Amniotic epithelial cell (primary cell): ENCODE results near the gene LCLAT1.
A peak's percentile ranks its signal among the peaks of the same experiment; 100 is the strongest.

Experiments used
- DNase-seq: peaks from one replicate; pipeline ENCODE4 v3.0.0-alpha.2; 2010; ENCODE audit warnings: low read depth

LCLAT1 gene

DNA sequence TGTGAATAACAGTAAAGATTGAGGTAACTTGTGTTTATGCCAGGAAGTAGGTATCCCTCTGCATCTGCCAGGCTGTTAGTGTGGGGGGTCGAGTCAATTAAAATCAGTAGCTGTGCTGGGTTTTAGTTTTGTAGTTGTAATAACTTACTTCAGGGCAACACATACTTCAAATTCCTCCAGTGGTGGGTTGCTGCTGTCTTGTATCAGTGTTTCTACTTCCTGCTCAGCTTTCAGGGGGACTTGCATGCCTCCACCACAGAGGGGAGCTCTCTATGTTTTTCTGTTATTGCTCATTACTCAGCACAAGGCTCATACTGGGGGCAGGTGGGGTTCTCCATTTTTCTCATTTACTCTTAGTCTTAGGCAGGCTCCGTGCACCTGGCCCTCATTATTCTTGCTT lies 223.4 kb downstream of the LCLAT1 start:
- DNase-seq, result peak; percentile 25

DNA sequence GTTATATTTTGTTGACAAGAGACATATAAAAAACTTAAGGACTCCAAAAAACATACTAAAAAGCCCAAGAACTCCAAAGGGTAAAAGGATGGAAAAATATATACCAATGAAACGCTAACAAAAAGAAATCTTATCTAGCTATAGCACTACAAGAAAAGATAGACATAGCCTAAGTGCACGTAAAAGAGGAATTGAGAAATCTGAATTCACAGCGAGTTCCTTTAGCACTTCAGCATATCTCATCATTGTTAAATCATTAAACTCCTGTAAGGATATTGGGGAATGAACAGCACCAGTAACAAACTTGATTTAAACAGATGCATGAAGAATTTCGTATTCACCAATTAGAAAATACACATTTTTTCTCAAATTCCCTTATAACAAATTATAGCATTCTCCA lies 226.1 kb downstream of the LCLAT1 start:
- DNase-seq, result no peak

DNA sequence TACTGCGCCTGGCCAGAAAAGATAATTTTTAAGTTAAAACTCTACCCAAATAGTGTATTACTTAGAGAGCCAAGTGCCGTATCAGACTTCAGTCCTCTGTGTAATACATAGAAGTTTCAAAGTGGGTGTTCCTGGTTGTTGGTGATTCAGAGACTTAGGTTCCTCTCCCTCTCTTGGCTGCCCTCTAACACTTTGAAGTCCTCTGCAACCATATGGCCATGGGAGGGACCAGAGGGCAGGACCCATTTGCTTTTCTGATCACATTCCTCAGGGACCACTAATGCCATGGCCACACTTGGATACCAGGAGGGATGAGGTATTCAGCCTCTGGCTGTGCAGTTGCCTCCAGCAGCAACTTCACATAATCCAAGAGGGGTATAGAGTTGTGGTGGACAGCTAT lies 228.7 kb downstream of the LCLAT1 start:
- no peak for DNase-seq

DNA sequence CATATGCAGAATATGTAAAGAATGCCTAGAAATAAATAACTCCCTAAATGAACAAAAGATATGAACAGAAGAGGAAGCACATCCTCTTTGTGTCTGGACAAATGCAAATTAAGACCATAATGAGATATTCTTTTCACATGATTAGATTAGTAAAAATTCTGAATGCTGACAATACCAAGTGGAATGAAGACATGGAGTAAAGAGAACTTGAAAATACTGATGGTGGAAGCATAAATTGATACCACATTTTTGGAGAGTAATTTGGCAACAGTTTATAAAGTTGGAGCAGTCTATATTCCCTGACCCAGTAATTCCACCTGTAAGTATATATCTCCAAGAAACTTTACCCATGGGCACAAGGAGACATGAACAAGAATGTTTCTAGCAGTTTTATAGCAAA lies 230.2 kb downstream of the LCLAT1 start:
- no peak for DNase-seq

DNA sequence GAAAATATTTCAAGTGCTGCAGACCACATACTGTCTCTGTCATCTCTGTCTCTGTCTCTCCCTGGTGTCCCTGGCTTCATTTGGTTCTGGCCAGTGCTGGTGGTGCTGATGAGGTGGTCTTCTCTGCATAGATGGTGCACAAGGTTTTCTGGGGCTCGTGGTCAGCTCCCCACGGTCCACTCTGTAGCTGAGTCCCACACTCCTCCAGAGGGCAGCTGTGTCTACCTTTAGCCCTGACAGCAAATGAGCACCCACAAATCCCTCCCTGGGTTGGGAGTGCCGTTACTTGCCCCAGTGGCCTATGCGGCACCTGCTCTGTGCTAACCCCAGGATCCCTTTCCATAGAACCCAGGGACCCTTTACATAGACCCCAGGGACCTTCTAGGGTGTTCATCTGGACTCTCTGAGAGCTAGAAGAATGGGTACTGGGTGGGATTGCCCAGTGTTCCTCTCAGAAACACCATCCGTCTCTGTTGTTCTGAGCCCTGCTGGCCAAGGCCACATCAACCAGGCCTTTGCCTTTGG lies 230.9 kb downstream of the LCLAT1 start:
- no peak for DNase-seq

DNA sequence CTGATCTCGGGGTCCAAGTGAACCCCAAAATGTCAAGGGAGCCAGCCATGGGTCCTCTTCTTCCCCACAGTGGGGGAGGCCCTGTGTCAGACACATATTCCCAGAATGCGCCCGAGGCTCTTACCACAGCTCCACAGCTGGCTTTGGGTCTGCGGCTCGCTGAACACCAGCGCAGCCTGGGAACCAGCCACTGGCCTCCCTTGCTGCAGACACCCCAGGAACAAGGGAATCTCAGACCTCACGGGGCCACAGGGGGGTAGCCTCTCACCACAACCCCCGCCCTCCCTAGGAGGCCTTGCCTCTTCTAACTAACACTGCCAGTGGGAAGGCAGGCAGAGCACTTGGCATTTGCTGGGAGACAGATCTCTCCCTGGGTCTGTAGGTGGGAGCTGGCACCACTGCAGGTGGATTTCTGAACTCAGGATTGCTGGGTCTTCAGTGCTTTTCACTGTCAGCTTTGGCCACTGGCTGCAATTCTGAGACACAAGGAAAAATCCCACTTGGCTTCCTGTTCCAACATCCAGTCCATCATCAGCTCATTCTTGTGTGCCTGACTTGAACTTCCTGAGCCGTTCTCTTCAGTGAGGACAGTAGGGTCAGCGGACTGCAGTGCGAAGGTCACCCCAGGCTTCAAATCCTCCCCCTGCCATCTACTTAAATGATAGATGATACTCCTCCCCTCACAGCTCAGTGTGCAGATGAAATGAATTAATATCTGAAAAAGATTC lies 231.5 kb downstream of the LCLAT1 start:
- no peak for DNase-seq

DNA sequence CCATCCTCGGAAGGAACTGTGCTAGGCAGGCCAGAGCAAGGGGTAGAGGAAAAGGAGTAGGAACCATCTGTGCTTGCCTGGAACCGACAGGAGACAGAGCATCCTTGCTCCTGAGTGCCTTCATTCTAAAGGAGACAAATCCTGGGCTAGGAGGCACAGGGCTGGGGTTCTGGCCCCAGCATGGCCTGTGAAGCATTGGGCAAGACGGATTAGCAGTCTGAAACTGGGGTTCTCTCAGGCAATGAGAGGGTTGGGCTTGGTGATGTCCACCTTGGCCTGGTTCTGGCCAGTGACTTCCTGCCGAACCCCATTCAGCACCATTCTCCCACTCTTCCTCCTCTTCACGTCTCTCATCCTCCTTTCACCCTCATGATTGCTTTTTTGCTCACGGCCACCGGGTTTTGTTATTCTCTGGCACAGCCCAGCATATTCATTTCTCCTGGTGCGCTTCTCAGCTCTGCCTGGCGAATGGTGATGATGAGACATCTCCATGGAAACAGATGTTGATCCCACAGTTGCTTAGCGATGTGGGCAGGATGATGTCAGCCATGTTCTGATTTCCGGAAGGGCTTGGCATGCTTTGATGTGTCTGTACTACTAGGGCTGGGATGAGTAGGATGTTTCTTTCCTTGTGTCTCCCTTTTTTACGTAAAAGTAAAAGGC lies 232.5 kb downstream of the LCLAT1 start:
- DNase-seq, result peak; percentile 61

DNA sequence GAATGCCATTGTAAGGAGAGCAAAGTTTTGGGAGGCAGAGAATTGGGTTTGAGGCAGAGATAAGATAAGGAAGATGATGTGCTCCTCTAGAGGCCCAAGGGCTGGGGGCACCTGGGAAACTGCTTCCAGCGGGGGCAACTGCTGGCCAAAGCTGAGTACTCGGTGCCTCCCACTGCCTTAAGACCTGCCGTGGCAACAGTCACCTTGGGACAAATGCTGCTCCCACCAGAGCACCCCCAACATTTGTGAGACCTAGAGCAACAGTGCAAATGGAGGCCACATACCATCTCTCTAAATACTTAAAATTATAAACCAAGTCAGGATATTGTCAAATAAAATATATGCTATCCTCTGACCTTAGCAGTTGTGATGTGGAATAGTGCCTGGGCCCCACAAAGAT lies 233.1 kb downstream of the LCLAT1 start:
- no peak for DNase-seq

DNA sequence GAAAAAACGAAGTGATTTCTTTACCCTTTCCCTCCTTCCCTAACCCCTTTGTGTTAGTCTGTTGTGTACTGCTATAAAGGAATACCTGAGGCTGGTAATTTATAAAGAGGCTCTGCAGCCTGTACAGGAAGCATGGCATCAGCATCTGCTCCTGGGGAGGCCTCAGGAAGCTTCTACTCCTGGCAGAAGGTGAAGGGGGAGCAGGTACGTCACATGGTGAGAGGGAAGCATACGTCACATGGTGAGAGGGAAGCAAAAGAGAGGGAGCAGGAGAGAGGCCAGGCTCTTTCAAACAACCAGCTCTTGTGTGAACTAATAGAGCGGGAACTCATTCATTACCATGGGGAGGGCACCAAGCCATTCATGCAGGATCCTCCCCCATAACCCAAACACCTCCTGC lies 234.0 kb downstream of the LCLAT1 start:
- no peak for DNase-seq

DNA sequence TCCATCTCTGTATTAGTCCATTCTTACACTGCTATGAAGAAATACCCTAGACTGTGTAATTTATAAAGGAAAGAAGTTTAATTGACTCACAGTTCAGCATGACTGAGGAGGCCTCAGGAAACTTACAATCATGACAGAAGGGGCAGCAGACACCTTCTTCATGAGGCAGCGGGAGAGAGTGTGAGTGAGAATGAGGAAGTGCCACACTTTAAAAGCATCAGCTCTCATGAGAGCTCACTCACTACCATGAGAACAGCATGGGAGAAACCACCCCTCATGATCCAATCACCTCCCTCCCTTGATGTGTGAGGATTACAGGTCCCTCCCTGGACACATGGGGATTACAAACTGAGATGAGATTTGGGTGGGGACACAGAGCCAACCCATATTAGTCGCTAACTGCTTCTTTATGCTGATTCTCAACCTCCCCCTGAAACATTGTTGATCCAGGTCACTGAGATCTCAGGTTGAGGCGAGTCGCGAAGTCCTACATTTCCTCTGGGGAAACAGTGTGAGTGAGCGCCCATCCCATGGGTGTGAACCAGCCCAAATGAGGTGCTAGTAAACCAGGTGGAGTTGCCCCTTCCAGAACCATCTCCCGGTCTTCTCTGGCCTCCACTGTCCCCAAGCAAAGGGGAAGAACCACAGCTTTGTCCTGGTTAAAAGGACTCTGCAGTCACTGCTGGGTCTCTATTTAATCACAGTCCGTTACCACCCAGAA lies 236.3 kb downstream of the LCLAT1 start:
- DNase-seq, result no peak

DNA sequence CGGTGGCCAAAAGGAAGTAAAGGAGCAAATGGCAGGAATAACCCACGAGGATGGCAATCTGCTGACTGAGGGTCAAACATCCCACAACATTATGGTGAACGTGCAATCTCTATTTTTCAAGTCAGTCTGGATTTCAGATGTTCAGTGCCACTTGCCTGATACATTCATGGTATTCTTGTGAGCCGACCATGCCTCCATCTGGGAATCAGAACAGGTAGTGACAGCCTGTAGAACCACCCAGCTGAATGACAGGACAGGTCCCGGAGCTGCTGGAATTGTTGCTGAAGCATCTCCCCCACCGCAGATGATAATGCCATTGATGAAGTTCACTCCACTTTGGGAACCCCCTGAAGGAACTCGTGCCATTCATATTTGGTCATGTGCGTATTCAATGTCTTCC lies 237.0 kb downstream of the LCLAT1 start:
- no peak for DNase-seq

DNA sequence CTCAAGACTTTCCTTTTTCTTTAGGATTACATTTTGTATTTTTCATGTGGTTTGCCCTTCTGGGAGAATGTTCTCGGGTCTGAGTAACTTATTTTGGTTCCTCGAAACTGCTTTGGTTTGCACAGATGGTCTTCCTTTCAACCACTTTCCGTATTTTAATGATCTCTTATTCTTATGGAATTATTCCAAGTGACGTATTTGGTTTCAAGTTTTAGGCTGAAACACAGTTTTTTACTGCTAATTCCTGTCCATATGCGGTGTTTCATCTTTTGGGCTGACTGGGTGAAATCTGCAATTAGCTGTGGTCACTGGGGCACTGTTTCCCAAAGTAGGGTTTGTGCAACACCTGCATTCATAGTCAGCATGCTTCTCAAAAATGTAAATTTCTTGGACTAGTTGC lies 237.5 kb downstream of the LCLAT1 start:
- no peak for DNase-seq

DNA sequence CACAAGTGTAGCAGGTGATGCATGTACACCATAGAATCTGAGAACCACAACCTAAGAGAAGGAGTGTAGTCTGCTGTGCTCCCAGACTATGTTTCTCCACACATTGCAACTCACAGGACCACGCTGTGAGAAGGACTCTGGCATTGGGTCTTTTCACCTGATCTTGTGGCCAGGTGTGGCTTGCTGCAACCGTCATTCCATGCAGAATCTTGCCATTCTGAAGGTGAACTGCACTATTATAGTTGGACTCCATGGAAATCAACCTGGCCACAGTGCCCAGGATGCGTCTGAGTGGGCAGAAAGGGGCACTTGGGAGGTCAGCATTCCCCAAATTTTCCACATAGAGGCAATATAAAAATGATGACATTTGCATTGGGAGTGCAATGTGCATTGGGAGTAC lies 237.9 kb downstream of the LCLAT1 start:
- DNase-seq, result no peak

DNA sequence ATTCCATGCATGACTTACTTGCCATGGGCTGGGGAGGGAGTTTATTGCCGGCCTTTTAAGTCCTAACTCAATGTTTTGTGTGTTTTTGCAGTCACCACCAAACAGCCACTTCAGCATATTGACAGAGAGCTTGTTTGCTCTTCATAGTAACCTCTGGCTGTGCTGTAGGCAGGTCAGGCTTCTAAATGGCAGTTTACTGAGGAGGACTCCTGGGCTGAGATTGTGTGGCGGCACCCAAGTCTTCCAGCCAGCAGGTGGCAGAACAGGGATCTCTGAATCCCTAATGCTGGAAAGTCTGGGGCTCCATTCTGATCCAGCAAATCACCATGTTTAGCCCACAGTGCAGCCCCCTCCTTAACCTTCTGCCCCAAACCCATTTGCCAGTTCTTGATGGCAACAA lies 239.0 kb downstream of the LCLAT1 start:
- no peak for DNase-seq

DNA sequence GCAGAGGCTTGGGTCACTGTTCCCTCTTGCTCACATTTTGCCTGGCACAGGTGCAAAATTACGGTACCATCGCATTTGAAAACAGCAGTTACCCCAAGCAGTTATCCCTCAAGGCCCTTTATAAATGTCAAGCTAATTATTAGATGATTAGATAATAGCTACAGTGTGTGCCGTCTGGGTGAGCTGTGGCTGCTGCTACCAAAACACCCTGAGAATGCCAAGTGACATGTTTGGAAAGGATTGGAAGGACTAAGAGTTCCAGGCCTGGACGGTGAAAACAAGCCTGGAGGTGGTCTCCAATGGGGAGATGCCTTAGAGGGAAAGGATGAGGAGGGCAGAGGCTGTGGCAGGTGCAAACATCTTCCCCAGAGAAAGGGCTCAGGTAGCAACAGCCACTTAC lies 239.6 kb downstream of the LCLAT1 start:
- DNase-seq, result no peak

DNA sequence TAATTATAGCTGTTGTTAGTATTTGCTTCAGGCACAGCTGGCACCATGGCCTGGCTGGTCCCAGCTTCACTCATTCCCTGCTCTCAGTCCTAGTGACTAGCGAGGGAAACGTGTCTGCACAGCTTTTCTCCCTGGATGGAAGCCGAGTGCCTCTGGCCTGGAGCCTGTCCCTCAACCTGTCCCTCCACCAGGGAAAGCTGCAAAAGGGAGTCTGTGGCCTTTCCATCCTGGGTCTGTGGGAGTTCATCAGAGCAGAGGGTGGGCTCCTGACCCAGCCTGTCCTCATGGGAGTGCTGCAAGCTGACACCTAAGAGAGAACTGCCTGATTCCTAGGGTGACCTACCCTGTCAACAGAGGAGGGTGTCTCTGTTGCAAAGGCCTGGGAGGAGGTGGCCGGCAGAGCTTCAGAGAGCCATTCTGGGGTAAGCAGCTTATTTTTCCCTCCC lies 241.9 kb downstream of the LCLAT1 start:
- no peak for DNase-seq

DNA sequence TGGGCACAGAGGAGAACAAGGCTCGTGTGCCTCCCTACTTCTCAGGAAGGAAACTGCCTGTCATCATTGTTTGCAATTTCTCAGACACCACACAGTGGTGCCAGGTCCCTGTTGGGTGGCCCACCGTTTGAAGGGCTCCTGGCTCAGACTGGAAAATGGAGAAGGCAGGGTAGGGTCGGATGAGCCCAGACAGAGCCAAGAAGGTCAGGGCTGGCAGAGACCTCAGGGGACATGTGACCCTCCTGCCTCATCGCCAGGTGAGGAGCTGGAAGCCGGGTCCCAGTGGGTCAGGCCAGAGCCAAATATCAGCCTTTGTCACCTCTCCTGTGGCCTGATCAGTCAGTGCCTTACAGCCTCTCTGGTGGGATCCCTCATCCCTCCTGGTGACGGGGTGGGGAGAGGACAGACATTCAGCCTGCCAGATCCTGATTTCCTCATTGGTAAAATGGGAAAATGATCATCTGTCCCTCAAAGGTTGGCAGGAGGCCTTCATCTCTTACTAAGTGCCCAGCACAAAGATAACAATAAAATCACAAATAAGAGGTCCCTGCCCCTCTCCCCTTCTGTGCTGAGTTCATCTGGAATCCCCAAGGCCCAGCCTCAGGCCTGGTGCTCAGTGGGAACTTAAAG lies 242.6 kb downstream of the LCLAT1 start:
- DNase-seq, result no peak

DNA sequence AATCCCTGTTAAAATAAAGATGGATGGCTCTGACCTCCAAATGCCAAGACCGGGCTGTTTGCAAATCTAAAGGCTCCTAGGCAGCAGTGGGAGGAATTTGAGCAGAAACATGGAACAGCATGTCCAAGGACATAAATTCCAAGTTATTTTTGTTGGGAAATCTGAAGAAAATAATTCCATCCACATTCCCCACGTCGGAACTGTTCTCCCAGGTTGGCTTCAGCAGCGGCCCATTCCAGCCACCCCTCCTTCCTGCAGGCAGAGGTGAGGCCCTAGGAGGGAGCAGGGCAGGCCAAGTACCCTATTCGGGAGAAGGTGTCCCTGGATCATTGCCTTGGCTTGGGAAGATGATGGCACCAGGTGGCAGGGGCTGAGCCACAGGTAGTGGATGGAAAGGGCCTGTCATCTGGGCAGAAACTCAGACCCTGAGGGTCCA lies 243.1 kb downstream of the LCLAT1 start:
- DNase-seq, result peak; percentile 76

DNA sequence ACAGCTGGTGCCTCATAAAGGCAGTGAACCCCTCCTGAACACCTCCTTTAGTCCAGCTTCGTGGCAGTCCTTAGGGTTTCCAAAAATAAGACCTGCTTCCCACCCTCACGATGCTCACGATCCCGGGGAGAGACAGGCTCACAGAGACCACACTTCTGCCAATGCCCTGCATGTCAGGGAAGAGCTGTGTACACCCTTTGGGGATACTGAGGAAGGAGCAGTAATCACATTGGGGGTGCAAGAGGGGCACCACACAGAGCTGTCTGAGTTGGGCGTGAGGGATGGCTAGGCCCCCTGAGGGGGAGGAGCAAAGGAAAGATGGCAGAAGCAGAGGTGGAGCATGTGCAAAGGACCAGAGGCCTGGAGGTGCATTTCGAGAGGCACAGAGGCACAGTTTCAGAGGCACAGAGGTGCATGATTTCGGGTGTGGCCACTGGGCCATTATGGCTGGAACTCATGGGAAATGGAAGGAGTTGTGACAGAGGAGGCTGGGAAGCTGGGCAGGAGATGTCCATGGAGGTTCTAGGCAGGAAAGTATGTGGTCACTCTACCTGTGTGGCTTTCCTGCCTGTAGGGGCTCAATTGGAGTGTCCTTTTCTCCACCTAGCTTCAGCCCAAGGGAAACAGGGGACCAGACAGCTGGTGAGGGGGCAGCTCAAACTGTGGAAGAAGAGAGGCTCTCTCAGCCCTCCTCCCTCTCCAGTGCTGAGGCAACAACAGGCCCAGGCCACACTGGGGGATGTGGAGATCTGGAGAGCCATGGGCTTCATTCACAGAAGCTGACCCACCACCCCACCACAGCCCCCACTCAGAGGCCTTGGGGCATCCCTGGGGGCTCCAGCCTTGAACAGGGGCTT lies 244.3 kb downstream of the LCLAT1 start:
- no peak for DNase-seq

DNA sequence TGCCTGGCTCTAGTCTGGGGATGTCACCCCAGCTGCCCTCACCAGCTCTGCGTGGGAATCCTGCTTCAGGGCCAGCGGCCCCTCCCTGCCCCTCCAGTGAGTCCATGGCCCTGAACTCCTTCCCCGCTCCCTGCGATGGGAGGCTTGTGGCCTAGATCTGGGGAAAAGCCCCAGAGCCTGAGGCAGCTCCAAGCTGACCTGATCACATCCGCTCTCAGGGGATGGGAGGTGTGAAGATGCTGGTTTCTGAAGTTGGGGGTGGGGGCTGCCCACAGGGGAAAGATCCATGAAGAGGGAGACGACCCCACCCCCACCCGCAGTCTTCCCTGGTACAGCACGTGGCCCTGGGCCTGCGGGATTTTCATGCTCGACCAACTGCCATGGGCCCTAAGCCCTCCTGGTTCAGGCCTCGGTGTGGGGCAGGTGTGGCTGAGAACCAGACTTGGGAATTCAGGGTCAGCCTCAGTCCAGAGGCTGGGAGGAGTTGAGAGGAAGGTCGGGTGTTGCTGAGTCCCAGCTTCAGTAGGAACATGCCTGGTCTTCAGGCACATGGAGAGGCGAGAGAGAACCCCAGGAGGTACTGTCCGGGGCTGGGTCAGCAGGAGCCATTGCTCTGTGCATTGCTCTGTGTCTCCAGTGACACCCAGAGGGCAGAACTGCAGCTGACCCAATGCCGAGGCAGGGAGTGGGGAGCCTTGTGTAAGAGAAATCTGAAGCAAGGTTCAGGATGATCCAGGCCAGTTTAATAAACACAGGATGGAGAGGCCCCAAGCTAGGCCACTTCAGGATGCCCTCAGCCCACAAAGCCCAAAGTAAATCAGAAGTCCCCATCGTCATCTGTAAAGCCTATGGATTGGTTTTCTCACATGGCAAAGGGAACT lies 245.1 kb downstream of the LCLAT1 start:
- peak; percentile 35 for DNase-seq
